ENCODE results near the gene SNX22.

SNX22 gene

DNA sequence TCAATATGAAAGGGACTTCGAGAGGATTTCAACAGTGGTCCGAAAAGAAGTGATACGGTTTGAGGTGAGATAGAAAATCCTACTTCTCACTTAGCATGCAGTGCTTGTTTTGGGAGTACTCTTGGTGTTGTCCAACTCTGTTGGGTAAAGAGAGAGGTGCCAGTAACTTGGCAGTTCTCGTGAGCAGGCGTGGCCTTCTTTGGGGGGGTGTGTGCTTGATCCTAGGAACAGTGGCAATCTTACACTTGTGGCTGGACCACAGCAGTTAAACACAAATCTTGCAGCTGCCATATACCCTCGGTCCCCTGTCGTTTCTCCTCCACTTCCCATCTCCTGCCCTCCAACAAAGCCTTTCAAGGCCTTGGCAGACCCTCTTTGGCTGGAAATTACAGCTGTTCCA, 15.2 kb upstream of the SNX22 start:
- no peak for DNase-seq

GRCh38 chr15:64137226-64137833, 14.2 kb upstream of the SNX22 start:
- no peak for DNase-seq

DNA sequence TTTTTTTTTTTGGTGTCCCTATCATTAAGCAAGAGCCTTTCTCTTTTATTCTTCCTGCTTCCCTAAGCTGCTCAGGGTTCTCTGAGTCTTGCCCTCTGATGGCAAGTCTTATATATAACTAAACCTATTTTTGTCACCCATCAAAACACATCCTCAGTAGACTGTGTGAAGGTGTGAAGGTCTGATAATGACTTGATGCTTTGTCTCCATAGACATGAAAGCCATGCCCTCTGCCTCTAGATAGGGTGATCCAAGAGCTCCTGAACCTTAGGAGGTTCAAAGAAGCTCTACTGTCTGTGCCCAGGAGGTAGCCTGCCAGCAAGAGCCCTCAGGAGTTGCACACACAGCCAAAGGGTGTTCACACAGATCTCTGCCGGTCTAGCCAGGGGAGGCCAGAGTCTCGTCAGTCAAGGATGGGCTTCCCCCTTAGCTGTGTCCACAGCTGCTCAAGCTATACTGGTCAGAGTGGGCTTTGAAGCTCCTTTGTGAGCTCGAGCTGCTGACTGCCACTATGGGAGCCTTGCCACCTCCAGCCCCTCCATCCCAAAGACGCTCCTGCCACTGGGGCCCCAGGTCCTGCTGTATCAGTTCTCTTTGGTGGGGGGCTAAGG, 13.1 kb upstream of the SNX22 start:
- no peak for DNase-seq

GRCh38 chr15:64141798-64142512, 9.6 kb upstream of the SNX22 start:
- no peak for DNase-seq

DNA sequence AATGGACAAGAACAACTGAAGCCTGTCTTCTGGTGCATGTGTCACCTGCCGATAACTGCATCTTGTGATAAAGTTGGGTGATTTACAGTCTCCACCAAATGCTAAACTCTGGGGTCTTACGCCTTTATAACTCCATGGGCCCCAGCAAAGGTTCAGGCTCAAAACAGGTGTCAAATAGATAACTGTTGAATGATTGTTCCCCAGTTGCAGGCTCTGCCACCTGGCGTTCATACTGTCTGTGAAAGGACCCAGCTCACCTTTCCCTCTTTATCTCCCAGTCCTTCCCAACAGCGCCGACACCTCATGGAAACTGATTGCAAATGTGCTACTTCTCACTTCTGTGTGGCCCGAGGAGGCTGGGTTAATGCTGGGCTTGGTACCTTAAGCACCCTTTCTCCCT, 8.3 kb upstream of the SNX22 start:
- DNase-seq = no peak

- DNase-seq = no peak
These were observed 7.4 kb upstream of the SNX22 start for GRCh38 chr15:64144192-64144564.

DNA sequence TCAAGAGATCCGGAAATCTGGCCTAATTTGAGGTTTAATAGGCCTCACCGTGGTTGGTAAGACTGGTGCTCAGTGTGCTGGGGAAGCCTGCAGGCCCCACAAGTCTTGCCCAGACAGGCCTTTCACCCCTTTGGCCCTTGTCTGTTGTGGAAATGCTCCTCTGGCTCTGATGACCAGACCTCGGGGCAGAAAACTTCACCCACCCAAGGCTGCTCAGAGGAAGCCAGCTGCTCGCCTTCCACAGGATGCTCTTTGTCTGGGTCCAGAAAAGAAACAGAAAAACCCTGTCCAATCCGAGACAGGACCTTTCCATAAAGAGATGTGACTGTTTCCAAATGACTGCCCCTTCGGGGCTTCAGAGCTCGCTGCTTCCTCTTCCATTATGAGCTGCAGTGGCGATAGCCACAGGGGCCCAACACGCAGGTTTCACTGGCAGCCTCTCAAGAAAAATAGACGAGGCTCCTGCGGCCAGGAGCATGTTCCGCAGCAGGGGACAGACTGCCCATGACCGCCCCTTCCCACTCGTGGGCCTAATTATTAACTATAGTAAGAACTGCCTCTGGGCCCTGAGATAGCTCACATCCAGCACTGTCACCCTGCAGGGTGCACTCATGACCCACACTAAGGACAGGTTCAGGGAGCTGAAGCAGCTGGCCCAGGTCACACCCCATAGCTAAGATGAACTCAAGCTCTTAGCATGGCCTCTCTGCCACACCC, 6.8 kb upstream of the SNX22 start:
- no peak for DNase-seq

- DNase-seq = no peak
These were observed 5.5 kb upstream of the SNX22 start for GRCh38 chr15:64146041-64146440.

DNA sequence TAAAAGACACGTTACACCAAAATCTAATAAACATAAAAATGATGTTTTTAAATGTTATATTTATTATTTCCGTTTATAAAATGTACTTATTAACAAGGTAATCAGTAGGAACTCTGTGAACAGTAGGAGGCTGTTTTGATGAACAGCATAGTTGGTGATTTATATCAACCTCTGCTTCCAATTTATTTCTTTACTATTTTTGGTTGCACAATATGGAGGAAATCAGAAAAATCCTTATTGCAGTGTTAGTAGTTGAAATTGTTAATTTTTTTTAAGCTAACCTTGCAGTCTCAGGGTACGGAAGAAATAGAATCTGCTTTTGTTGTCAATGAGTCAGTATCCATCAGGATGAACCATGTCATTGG, 5.0 kb upstream of the SNX22 start:
- DNase-seq = no peak

GRCh38 chr15:64146885-64147681, 4.4 kb upstream of the SNX22 start:
- no peak for DNase-seq

DNA sequence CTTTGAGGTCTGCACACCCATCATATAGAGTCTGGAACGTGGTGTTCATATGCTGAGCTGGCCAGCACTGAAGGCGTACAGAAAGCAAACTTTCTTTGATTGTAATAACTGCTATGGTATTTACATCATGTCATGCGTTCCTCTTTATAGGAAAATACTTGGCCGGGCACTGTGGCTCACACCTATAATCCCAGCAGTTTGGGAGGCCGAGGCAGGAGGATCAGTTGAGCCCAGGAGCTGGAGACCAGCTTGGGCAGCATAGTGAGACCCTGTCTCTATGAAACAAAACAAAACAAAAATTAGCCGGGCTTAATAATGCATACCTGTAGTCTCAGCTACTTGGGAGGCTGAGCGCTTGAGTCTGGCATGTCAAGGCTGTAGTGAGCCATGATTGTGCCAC, 3.4 kb upstream of the SNX22 start:
- DNase-seq = no peak

- DNase-seq = no peak
These were observed 3.0 kb upstream of the SNX22 start for GRCh38 chr15:64148581-64148980.

DNA sequence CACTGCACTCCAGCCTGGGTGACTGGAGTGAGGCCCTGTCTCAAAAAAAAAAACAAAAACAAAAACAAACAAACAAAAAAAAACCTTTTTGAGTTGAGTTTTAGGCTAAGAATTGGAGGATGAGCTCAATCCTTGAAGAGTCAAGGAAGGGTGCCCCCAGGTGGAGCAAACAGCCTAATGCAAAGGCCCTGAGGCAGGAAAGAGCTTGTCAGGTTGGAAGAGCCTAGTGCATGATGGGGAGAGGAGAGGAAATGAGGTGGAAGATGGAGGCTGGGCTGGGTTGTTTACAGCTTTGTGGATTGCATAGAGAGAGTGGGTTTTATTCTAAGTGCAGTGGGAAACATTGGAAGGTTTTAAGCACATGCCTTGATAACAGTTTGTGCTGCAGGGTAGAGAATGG, 2.1 kb upstream of the SNX22 start:
- DNase-seq = no peak

- DNase-seq = no peak
These were observed 1.5 kb upstream of the SNX22 start for GRCh38 chr15:64149893-64150578.

DNA sequence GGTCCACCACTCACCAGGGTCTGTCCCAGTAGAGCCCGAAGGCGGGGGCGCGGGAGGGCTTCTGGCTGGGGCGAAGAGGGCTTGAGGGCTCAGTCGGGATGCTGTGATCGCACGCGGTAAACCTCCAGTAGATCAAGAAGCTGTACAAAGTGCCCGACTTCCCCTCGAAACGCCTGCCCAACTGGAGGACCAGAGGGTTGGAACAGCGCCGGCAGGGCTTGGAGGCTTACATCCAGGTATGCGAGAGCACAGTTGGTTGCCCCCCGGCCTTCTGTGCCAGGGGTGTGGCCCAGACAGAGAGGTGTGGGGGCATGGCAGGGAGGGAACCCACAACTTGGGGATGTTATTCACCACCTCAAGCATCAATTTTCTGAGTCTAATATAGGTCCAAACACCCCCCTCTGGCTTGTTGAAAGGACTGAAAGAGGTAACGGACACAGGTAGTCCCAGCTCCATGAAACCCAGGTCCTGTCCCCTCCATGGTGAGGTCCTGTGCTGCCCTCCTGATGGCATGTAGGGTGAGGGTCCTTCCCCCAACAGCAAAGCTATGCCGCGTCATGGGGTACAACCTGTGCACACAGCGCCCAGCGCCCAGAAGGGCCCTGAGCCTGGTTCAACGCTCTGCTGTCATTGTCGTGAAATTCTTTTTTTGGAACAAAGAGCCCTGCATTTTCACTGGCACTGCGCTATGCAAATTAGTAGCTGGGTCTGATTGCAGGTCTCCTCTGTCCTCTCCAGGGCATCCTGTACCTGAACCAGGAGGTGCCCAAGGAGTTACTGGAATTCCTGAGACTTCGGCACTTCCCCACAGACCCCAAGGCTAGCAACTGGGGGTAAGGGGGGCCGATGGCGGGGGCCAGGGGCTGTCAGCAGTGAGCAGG, 1.2 kb downstream of the SNX22 start:
- no peak for DNase-seq

DNA sequence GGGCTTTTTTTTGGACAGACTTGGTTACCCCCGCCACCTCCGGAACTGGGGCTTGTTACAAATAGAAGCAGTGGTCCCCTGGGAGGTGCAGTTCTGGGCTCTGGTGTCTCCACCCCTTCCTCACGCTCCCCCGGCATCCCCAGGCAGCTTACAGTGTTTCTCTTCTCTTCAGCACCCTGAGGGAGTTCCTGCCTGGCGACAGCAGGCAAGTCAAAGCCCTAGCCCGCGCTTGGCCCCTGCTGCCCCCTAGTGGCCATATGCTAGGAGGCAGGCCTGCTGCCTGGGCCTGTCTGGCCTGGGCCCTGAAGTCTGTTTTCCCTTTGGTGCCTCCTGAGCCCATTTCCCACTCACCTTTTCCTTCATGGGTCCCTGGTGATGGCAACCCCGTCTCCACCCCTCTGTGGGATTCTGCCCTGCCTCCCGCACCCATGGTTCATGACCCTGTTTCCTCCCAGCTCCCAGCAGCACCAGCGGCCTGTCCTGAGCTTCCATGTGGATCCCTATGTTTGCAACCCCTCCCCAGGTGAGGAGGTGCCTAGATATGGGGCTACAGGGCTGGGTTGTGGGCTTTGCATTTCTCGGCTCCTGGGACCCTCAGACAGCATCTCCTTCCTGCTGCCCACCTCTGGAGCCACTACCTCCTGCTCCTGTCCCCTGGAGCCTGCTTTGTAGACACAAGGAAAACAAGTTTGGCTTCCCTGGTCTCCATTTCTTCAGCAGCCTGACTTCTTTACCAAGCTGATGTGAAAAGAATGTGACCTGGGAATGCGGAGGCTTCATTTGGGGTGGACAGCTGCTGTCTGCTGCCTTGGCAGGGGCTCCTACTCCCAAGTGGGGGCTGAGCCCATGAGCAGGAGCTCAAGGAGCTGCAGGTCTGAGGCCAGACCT, 2.2 kb downstream of the SNX22 start:
- DNase-seq = peak; percentile 14

DNA sequence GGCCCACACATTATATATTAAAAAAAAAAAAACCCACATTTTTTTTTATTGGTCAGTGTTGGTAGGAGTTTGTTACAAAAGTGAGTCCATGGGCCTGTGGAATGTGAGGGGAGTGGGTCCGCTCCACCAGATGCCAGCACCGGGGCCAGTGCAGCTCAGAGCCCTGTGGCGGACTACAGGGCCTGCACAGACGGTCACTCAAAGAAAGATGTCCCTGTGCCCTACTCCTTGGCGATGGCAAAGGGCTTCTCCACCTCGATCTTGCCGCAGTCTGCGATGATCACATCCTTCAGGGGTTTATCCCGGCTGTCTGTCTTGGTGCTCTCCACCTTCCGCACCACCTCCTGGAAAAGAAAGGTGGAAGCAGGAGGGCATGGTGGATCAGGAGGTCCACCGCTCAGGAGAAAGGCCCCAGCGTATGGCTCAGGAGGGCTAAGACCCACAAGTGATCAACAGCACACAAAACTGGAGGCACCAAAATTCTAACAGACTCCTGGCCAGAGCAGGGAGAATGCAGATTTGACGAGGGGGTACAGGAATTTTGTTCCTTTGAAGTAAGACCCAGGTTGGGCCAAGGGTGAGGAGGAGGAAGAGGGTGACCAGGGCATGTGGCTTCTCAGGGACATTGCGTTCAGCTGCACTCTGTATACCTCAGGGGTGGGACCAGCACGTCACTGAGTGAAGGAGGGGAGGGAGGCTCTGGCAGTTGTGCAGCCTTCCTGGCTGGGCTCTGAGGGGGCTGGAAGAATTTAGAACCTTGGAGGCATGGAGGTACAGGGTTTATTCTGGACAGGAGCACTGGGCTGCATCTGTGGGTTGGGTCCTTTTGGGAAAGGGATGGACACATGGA, 4.5 kb downstream of the SNX22 start:
- DNase-seq = no peak

- DNase-seq = no peak
These were observed 5.3 kb downstream of the SNX22 start for GRCh38 chr15:64156652-64157331.

- DNase-seq = no peak
These were observed 6.1 kb downstream of the SNX22 start for GRCh38 chr15:64157599-64158125.

All from SIG-M5 (cell line).